Measurements from ENCODE around the gene EHMT2. TPM values are rescaled to one million over a fixed set of nuclear protein-coding genes. Genes with fewer than 3 reads are reported as not detected.

EHMT2 gene
- total and polyA plus RNA-seq, 7 donors = 6.8 to 20.8 (median 8.4) TPM

DNA sequence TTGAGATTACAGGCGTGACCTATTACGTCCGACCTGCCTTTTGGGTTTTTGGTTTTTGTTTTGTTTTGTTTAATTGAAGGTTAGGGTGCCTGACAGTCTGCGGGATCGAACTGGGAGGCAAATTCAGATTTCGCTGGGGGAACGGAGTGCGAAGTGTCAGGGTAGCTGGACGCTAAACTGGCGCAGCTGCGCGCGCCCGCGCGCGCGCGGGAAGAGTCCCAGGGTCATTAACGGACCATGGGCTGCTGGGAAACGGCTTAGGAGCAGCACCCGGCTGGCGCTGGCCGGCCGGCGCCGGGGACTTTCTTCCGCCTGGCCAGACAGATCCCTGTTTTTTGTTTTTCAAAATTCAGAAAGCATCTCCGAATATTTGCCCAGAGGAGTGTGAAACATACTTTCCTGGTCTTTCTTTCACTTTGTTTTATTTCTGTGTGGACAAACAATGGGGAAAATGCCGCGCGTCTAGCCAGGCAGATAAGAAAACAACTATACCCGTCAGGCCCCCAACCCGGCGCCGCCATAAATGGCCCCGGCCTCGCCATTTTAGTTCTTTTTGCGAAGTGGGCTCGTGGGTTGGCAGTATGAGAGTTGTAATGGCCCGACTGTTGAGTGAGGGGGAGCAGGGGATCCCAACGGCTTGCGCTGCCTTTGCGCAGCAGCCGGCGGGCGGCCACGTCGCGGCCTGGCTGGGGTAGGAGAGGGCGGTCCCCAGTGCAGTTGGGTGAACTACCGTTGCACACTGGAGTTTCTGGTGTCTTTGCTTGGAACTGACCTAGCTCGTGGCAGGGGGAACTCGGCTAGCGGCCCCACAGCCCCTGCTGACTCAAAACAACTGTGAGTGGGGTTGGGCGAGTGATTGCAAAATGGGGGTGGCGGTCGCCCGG lies 62.9 kb downstream of the EHMT2 start:
- Histone ChIP-seq H3K4me3 (peak overlapping the region; percentile 86), H3K27ac (peak overlapping the region; percentile 90), H3K36me3 (ENCODE audit: insufficient read depth in 1 of 2, low read depth in 1 of 2) (peaks cover 10 to 35% of the 10 kb centered on the region in 2 donors), H3K4me1 (peaks cover 46% of the 10 kb centered on the region), H3K9me3 (no peaks in the 10 kb centered on the region), H3K27me3 (ENCODE audit: insufficient read depth in 3 of 3, low read length in 2 of 3) (no peaks in the 10 kb centered on the region)
- ATAC-seq (peak; percentile 85 to 89 (median 86)), DNase-seq (peak; percentile 89 to 94)
- intact Hi-C loops (cut with DNase I) = loop anchor here (2.0 to 10.0 kb wide), 6 partner anchors 28 to 290 kb away; partner anchors contain the start of genes ATP6V1G2 (in 1 of the 2), DDX39B (in 1 of the 2), EHMT2 (in 1 of the 2) and LY6G5C (in 1 of the 2)
- TF ChIP-seq, protein P1, sequence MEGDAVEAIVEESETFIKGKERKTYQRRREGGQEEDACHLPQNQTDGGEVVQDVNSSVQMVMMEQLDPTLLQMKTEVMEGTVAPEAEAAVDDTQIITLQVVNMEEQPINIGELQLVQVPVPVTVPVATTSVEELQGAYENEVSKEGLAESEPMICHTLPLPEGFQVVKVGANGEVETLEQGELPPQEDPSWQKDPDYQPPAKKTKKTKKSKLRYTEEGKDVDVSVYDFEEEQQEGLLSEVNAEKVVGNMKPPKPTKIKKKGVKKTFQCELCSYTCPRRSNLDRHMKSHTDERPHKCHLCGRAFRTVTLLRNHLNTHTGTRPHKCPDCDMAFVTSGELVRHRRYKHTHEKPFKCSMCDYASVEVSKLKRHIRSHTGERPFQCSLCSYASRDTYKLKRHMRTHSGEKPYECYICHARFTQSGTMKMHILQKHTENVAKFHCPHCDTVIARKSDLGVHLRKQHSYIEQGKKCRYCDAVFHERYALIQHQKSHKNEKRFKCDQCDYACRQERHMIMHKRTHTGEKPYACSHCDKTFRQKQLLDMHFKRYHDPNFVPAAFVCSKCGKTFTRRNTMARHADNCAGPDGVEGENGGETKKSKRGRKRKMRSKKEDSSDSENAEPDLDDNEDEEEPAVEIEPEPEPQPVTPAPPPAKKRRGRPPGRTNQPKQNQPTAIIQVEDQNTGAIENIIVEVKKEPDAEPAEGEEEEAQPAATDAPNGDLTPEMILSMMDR (IDR thresholded peaks at IDR 0.05) = no peak
- WGBS, 3 donors = 0 to 1% (median 0%) methylated on average over 59 of the region's 59 CpGs

DNA sequence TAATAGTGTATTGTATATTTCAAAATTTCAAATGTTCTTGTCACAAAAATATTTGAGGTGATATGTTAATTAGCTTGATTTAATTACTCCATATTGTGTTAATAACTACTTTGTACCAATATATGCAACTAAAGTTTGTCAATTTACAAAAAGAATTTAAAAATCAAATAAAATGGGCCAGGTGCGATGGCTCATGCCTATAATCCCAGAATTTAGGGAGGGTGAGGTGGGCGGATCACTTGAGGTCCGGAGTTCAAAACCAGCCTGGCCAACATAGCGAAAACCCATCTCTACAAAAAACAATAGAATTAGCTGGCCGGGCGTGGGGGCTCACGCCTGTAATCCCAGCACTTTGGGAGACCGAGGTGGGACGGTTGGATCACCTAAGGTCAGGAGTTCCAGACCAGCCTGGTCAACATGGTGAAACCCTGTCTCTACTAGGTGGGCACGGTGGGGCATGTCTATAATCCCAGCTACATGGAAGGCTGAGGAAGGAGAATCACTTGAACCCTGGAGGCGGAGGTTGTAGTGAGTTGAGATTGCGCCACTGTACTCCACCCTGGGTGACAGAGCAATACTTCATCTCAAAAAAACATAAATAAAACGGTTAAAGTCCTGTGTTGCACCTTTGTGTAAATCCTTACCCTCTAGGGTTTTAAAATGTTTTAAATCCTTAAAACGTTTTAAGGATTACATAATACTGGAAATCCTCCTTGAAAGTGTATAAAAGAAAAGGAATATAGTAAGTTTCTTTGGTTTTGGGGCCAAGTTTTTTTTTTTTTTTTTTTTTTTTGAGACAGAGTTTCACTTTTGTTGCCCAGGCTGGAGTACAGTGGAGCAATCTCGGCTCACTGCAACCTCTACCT lies 65.9 kb downstream of the EHMT2 start:
- Histone ChIP-seq H3K4me3 (peak overlapping the region; percentile 74), H3K9me3 (no peaks in the 10 kb centered on the region), H3K36me3 (ENCODE audit: insufficient read depth in 1 of 2, low read depth in 1 of 2) (peaks cover 0 to 7% of the 10 kb centered on the region in 2 donors), H3K27ac (peak overlapping the region; percentile 90), H3K4me1 (peaks cover 23% of the 10 kb centered on the region), H3K27me3 (ENCODE audit: insufficient read depth in 3 of 3, low read length in 2 of 3) (no peaks in the 10 kb centered on the region)
- no peak for DNase-seq
- WGBS, 3 donors = 68 to 86% (median 76%) methylated on average over 15 of the region's 15 CpGs
- TF ChIP-seq, protein P1 (IDR thresholded peaks at IDR 0.05) = no peak
- no peak for ATAC-seq
- intact Hi-C loops (cut with DNase I) = loop anchor here (2.0 to 10.0 kb wide), 5 partner anchors 34 to 287 kb away; partner anchors contain the start of genes ATP6V1G2 (in 1 of the 2), DDX39B (in 1 of the 2), LY6G5C (in 1 of the 2) and NFKBIL1 (in 1 of the 2)

DNA sequence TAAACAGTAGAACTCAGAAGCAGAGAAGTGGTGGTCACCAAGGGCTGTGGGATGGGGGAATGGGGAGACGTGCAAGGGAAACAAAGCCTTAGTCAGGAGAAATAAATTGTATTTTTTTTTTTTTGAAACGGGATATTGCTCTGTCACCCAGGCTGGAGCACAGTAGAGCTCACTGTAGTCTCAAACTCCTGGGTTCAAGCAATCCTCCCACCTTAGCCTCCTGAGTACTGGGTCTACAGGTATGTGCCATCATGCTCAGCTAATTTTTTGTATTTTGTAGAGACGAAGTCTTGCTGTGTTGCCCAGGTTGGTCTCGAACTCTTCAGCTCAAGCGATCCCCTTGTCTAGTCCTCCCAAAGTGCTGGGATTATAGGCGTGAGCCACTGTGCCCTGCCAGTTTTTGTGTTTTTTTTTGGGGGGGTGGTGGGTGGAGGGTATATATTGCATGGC lies 66.6 kb downstream of the EHMT2 start:
- no peak for DNase-seq
- Histone ChIP-seq H3K4me3 (peak overlapping the region; percentile 74), H3K27me3 (ENCODE audit: insufficient read depth in 3 of 3, low read length in 2 of 3) (no peaks in the 10 kb centered on the region), H3K4me1 (peaks cover 22% of the 10 kb centered on the region), H3K27ac (peak overlapping the region; percentile 90), H3K36me3 (ENCODE audit: insufficient read depth in 1 of 2, low read depth in 1 of 2) (peaks cover 0 to under 1% of the 10 kb centered on the region in 2 donors), H3K9me3 (no peaks in the 10 kb centered on the region)
- 31 to 59% (median 37%) methylated on average over 6 of the region's 6 CpGs for WGBS, 3 donors
- ATAC-seq = no peak
- TF ChIP-seq, protein P1 (IDR thresholded peaks at IDR 0.05) = no peak
- intact Hi-C loops (cut with DNase I) = loop anchor here (2.0 to 10.0 kb wide), 5 partner anchors 34 to 286 kb away; partner anchors contain the start of genes ATP6V1G2 (in 1 of the 2), DDX39B (in 1 of the 2), LY6G5C (in 1 of the 2) and NFKBIL1 (in 1 of the 2)

Other genes with a start within 250 kb of the EHMT2 start
Only the 30 nearest of the 36 such genes appear.
- 1 to 10 TPM; 1.7 to 8.4 (median 3.0) TPM for gene LY6G5B, start 227.7 kb downstream of the EHMT2 start, total RNA-seq
- 1 to 10 TPM; 2.5 to 2.9 (median 2.9) TPM for gene LY6G5B, start 227.7 kb downstream of the EHMT2 start, polyA plus RNA-seq
- 1 to 10 TPM in 3 of 4 donors, under 1 TPM in 1; 0.75 to 3.2 (median 2.3) TPM for gene LY6G5C, start 216.6 kb downstream of the EHMT2 start, total RNA-seq
- 1 to 10 TPM; 1.4 to 2.3 (median 1.9) TPM for gene LY6G5C, start 216.6 kb downstream of the EHMT2 start, polyA plus RNA-seq
- gene ABHD16A, start 194.4 kb downstream of the EHMT2 start, total RNA-seq = 10 to 100 TPM; 26.6 to 36.5 (median 30.5) TPM
- gene ABHD16A, start 194.4 kb downstream of the EHMT2 start, polyA plus RNA-seq = 10 to 100 TPM; 34.4 to 56.6 (median 50.0) TPM
- gene LY6G6F, start 190.8 kb downstream of the EHMT2 start, total RNA-seq = not detected
- under 1 TPM in 1 of 3 donors, not detected in 2; 0.05 TPM for gene LY6G6F, start 190.8 kb downstream of the EHMT2 start, polyA plus RNA-seq
- not detected for gene LY6G6D, start 182.3 kb downstream of the EHMT2 start, total RNA-seq
- not detected for gene LY6G6D, start 182.3 kb downstream of the EHMT2 start, polyA plus RNA-seq
- not detected for gene LY6G6C, start 176.0 kb downstream of the EHMT2 start, total RNA-seq
- not detected for gene LY6G6C, start 176.0 kb downstream of the EHMT2 start, polyA plus RNA-seq
- gene MPIG6B, start 174.3 kb downstream of the EHMT2 start, total RNA-seq = under 1 TPM; 0.10 to 0.37 (median 0.22) TPM
- gene MPIG6B, start 174.3 kb downstream of the EHMT2 start, polyA plus RNA-seq = under 1 TPM in 1 of 3 donors, not detected in 2; 0.04 TPM
- 10 to 100 TPM in 2 of 4 donors, 1 to 10 TPM in 2; 8.4 to 16.2 (median 10.2) TPM for gene DDAH2, start 168.4 kb downstream of the EHMT2 start, total RNA-seq
- gene DDAH2, start 168.4 kb downstream of the EHMT2 start, polyA plus RNA-seq = 10 to 100 TPM in 2 of 3 donors, 1 to 10 TPM in 1; 6.3 to 13.8 (median 11.3) TPM
- gene CLIC1, start 161.2 kb downstream of the EHMT2 start, total RNA-seq = 10 to 100 TPM; 29.1 to 51.2 (median 41.9) TPM
- gene CLIC1, start 161.2 kb downstream of the EHMT2 start, polyA plus RNA-seq = 10 to 100 TPM; 20.6 to 85.9 (median 35.1) TPM
- 1 to 10 TPM; 1.7 to 3.0 (median 1.8) TPM for gene MSH5, start 157.7 kb downstream of the EHMT2 start, total RNA-seq
- gene MSH5, start 157.7 kb downstream of the EHMT2 start, polyA plus RNA-seq = 1 to 10 TPM; 1.4 to 2.7 (median 1.7) TPM
- under 1 TPM in 1 of 4 donors, not detected in 3; 0.59 TPM for gene SAPCD1, start 135.0 kb downstream of the EHMT2 start, total RNA-seq
- gene SAPCD1, start 135.0 kb downstream of the EHMT2 start, polyA plus RNA-seq = under 1 TPM; 0.13 to 0.78 (median 0.23) TPM
- 1 to 10 TPM; 5.2 to 8.0 (median 7.5) TPM for gene VWA7, start 120.4 kb downstream of the EHMT2 start, total RNA-seq
- gene VWA7, start 120.4 kb downstream of the EHMT2 start, polyA plus RNA-seq = 1 to 10 TPM in 2 of 3 donors, under 1 TPM in 1; 0.76 to 3.5 (median 1.8) TPM
- gene VARS1, start 101.9 kb downstream of the EHMT2 start, total RNA-seq = 100 to 1,000 TPM in 1 of 4 donors, 10 to 100 TPM in 3; 53.2 to 108 (median 76.1) TPM
- gene VARS1, start 101.9 kb downstream of the EHMT2 start, polyA plus RNA-seq = 10 to 100 TPM; 43.9 to 70.4 (median 57.4) TPM
- gene LSM2, start 90.7 kb downstream of the EHMT2 start, total RNA-seq = 10 to 100 TPM; 19.5 to 42.9 (median 28.7) TPM
- 10 to 100 TPM; 35.3 to 92.1 (median 44.2) TPM for gene LSM2, start 90.7 kb downstream of the EHMT2 start, polyA plus RNA-seq
- 1 to 10 TPM; 2.5 to 6.2 (median 4.4) TPM for gene HSPA1L, start 82.4 kb downstream of the EHMT2 start, total RNA-seq
- gene HSPA1L, start 82.4 kb downstream of the EHMT2 start, polyA plus RNA-seq = 10 to 100 TPM in 1 of 3 donors, 1 to 10 TPM in 1, under 1 TPM in 1; 0.86 to 23.1 (median 3.3) TPM
- gene HSPA1A, start 82.2 kb downstream of the EHMT2 start, total RNA-seq = 100 to 1,000 TPM; 241 to 940 (median 407) TPM
- gene HSPA1A, start 82.2 kb downstream of the EHMT2 start, polyA plus RNA-seq = 100 to 1,000 TPM in 2 of 3 donors, 10 to 100 TPM in 1; 37.1 to 319 (median 203) TPM
- 100 to 1,000 TPM; 199 to 721 (median 347) TPM for gene HSPA1B, start 70.0 kb downstream of the EHMT2 start, total RNA-seq
- gene HSPA1B, start 70.0 kb downstream of the EHMT2 start, polyA plus RNA-seq = 100 to 1,000 TPM in 2 of 3 donors, 10 to 100 TPM in 1; 19.4 to 148 (median 104) TPM
- 10 to 100 TPM; 14.2 to 20.6 (median 18.6) TPM for gene NEU1, start 34.9 kb downstream of the EHMT2 start, total RNA-seq
- 10 to 100 TPM; 25.2 to 39.8 (median 29.4) TPM for gene NEU1, start 34.9 kb downstream of the EHMT2 start, polyA plus RNA-seq
- gene SLC44A4, start 18.7 kb downstream of the EHMT2 start, total RNA-seq = under 1 TPM in 2 of 4 donors, not detected in 2; 0.23 to 0.24 TPM
- under 1 TPM; 0.03 to 0.14 (median 0.08) TPM for gene SLC44A4, start 18.7 kb downstream of the EHMT2 start, polyA plus RNA-seq
- gene ZBTB12, start 4.4 kb upstream of the EHMT2 start, total RNA-seq = 1 to 10 TPM; 1.1 to 2.6 (median 1.8) TPM
- 1 to 10 TPM; 2.2 to 4.6 (median 2.9) TPM for gene ZBTB12, start 4.4 kb upstream of the EHMT2 start, polyA plus RNA-seq
- gene C2, start 30.0 kb upstream of the EHMT2 start, total RNA-seq = 1 to 10 TPM; 1.5 to 5.5 (median 3.5) TPM
- 1 to 10 TPM in 1 of 3 donors, under 1 TPM in 2; 0.77 to 1.2 (median 0.99) TPM for gene C2, start 30.0 kb upstream of the EHMT2 start, polyA plus RNA-seq
- gene CFB, start 48.4 kb upstream of the EHMT2 start, total RNA-seq = 1 to 10 TPM; 2.5 to 5.8 (median 3.4) TPM
- gene CFB, start 48.4 kb upstream of the EHMT2 start, polyA plus RNA-seq = 1 to 10 TPM; 1.6 to 2.3 (median 1.8) TPM
- 10 to 100 TPM; 47.2 to 52.3 (median 48.7) TPM for gene NELFE, start 61.3 kb upstream of the EHMT2 start, total RNA-seq
- 10 to 100 TPM; 44.3 to 86.9 (median 85.4) TPM for gene NELFE, start 61.3 kb upstream of the EHMT2 start, polyA plus RNA-seq
- 10 to 100 TPM; 27.9 to 31.0 (median 29.2) TPM for gene SKIC2, start 61.5 kb upstream of the EHMT2 start, total RNA-seq
- 10 to 100 TPM; 26.9 to 36.6 (median 31.8) TPM for gene SKIC2, start 61.5 kb upstream of the EHMT2 start, polyA plus RNA-seq
- 10 to 100 TPM in 2 of 4 donors, 1 to 10 TPM in 2; 7.4 to 12.9 (median 9.9) TPM for gene DXO, start 74.4 kb upstream of the EHMT2 start, total RNA-seq
- gene DXO, start 74.4 kb upstream of the EHMT2 start, polyA plus RNA-seq = 10 to 100 TPM in 1 of 3 donors, 1 to 10 TPM in 2; 8.0 to 20.6 (median 9.2) TPM
- 10 to 100 TPM in 3 of 4 donors, 1 to 10 TPM in 1; 5.6 to 13.2 (median 10.9) TPM for gene C4A, start 84.4 kb upstream of the EHMT2 start, total RNA-seq
- gene C4A, start 84.4 kb upstream of the EHMT2 start, polyA plus RNA-seq = 1 to 10 TPM; 3.0 to 3.2 (median 3.1) TPM
- gene C4B, start 117.1 kb upstream of the EHMT2 start, total RNA-seq = 10 to 100 TPM in 1 of 4 donors, 1 to 10 TPM in 3; 5.6 to 12.6 (median 9.4) TPM
- 1 to 10 TPM; 2.6 to 3.3 (median 2.7) TPM for gene C4B, start 117.1 kb upstream of the EHMT2 start, polyA plus RNA-seq
- gene CYP21A2, start 140.7 kb upstream of the EHMT2 start, total RNA-seq = 1 to 10 TPM in 1 of 4 donors, under 1 TPM in 1, not detected in 2; 0.19 to 9.9 TPM
- gene CYP21A2, start 140.7 kb upstream of the EHMT2 start, polyA plus RNA-seq = under 1 TPM in 2 of 3 donors, not detected in 1; 0.05 to 0.10 TPM
- 10 to 100 TPM; 14.5 to 26.1 (median 23.9) TPM for gene TNXB, start 211.6 kb upstream of the EHMT2 start, total RNA-seq
- 10 to 100 TPM in 1 of 3 donors, 1 to 10 TPM in 2; 7.0 to 13.6 (median 9.1) TPM for gene TNXB, start 211.6 kb upstream of the EHMT2 start, polyA plus RNA-seq
- 10 to 100 TPM; 17.2 to 23.8 (median 19.9) TPM for gene ATF6B, start 230.5 kb upstream of the EHMT2 start, total RNA-seq
- gene ATF6B, start 230.5 kb upstream of the EHMT2 start, polyA plus RNA-seq = 10 to 100 TPM; 13.0 to 35.2 (median 15.1) TPM